Sigmoid colon (tissue), 4 donors: ENCODE results near the gene ITPK1.

Source experiments
- POLR2A ChIP-seq, 2 donors: fragments of 450-650 bp; IDR thresholded peaks; one replicate each; pipeline ENCODE4 v1.6.1; 2016; ENCODE audit warnings: antibody characterized with exemption in 2 of 2, mild to moderate bottlenecking in 2 of 2, moderate library complexity in 2 of 2
- POLR2AphosphoS5 ChIP-seq, 4 donors: sonication (generic); formaldehyde crosslinking; IDR thresholded peaks; one replicate each; pipeline ENCODE4 v1.6.1; 2017; ENCODE audit warnings: antibody characterized with exemption in 4 of 4
- TF ChIP-seq, protein P1 (sequence below), 4 experiments: fragments of 450-650 bp in 3 of 4; fragments of 200-600 bp in 1 of 4; IDR thresholded peaks; one replicate each; pipeline ENCODE4 v1.5.1; 2016 to 2019; ENCODE audit warnings: antibody characterized with exemption in 4 of 4, mild to moderate bottlenecking in 3 of 4, moderate library complexity in 2 of 4

DNA sequence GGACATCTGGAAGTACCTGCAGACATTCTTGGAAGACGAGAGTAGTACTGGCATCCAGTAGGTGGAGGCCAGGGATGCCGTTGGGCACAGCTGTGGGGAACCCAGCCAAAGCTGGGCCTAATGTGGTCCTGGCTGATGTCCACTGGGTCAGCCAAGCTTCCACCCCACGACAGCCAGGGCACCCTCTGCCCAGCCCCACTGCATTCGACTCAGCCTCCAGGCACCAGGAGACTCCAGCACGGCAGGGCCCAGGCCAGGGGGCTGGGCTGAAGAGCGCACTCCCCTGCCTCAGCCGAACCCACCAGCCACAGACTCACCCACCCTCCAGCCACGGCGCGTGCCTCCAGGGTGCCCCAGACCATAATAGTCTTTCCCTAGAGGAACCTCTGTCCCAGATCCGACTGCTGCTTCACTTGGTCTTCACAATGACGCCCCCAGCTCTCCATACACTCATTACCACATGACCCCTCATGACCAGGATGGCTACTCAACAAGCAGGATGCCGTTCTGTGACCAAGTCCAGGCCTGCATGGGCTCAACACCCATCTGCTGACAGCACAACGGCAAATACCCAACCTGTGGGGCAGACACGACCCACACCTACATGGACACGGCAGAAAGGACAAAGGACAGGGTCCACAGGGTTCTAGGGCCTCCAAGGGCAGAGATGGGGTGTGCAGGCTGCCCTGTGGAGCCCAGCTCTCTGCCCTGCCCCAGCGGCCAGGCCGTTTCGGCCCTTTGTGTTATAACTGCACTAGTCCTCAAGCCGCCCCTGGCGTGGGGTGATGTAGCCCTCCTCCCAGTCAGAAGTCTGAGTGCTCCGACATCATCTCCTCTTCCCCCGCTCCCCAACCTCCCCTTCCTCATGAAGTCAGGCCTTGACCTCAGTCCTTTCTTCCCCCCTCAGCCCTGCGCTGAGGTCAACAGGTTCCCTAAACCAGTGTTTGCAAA is 22.8 kb downstream of the ITPK1 start:
- TF ChIP-seq, protein P1, sequence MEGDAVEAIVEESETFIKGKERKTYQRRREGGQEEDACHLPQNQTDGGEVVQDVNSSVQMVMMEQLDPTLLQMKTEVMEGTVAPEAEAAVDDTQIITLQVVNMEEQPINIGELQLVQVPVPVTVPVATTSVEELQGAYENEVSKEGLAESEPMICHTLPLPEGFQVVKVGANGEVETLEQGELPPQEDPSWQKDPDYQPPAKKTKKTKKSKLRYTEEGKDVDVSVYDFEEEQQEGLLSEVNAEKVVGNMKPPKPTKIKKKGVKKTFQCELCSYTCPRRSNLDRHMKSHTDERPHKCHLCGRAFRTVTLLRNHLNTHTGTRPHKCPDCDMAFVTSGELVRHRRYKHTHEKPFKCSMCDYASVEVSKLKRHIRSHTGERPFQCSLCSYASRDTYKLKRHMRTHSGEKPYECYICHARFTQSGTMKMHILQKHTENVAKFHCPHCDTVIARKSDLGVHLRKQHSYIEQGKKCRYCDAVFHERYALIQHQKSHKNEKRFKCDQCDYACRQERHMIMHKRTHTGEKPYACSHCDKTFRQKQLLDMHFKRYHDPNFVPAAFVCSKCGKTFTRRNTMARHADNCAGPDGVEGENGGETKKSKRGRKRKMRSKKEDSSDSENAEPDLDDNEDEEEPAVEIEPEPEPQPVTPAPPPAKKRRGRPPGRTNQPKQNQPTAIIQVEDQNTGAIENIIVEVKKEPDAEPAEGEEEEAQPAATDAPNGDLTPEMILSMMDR (IDR thresholded peaks at IDR 0.05) = no peak
- TF ChIP-seq POLR2AphosphoS5 (IDR thresholded peaks at IDR 0.05) (no peak), POLR2A (IDR thresholded peaks at IDR 0.05) (no peak)
